ENCODE data around the gene OR1J1.

- TF ChIP-seq, protein P1, sequence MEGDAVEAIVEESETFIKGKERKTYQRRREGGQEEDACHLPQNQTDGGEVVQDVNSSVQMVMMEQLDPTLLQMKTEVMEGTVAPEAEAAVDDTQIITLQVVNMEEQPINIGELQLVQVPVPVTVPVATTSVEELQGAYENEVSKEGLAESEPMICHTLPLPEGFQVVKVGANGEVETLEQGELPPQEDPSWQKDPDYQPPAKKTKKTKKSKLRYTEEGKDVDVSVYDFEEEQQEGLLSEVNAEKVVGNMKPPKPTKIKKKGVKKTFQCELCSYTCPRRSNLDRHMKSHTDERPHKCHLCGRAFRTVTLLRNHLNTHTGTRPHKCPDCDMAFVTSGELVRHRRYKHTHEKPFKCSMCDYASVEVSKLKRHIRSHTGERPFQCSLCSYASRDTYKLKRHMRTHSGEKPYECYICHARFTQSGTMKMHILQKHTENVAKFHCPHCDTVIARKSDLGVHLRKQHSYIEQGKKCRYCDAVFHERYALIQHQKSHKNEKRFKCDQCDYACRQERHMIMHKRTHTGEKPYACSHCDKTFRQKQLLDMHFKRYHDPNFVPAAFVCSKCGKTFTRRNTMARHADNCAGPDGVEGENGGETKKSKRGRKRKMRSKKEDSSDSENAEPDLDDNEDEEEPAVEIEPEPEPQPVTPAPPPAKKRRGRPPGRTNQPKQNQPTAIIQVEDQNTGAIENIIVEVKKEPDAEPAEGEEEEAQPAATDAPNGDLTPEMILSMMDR (IDR thresholded peaks at IDR 0.05), result no peak
- no peak for TF ChIP-seq EZH2phosphoT487 (IDR thresholded peaks at IDR 0.05)
Measured at GRCh38 chr9:122526602-122527001, 48.9 kb upstream of the OR1J1 start.
